Tibial artery (tissue), 4 donors: ENCODE results near the gene DPP6.
"Not testable (repeated sequence)": the region's sequence is repeated elsewhere in the genome, so short reads cannot be mapped to it uniquely, and the experiment has no call there.

Experiments
- DNase-seq, 2 donors: peaks; one replicate each; pipeline ENCODE4 v3.0.0-alpha.2; 2019
- H3K27ac ChIP-seq, 2 donors: fragments of 200-600 bp; sonication (generic) in 1 of 2; 1 replicate in 1 of 2; 2 replicates in 1 of 2; pipeline ENCODE4 v1.5.1; 2018 to 2019; ENCODE audit warnings: mild to moderate bottlenecking in 1 of 2
- H3K27me3 ChIP-seq, 2 donors: fragments of 200-600 bp; sonication (generic) in 1 of 2; one replicate each; pipeline versions ENCODE4 v1.5.1 to v1.6.0; 2016 to 2019
- H3K36me3 ChIP-seq, 3 donors: fragments of 200-600 bp; sonication (generic) in 2 of 3; one replicate each; pipeline ENCODE4 v1.5.1; 2016 to 2019; ENCODE audit warnings: mild to moderate bottlenecking in 2 of 3
- H3K4me1 ChIP-seq, 4 donors: fragments of 200-600 bp; sonication (generic) in 2 of 4; 1 replicate in 3 of 4; 2 replicates in 1 of 4; pipeline ENCODE4 v1.5.1; 2016 to 2019
- H3K4me3 ChIP-seq, 2 donors: fragments of 200-600 bp; sonication (generic) in 1 of 2; 1 replicate in 1 of 2; 2 replicates in 1 of 2; pipeline ENCODE4 v1.5.1; 2018 to 2019; ENCODE audit warnings: mild to moderate bottlenecking in 2 of 2
- H3K9me3 ChIP-seq, 3 donors: fragments of 200-600 bp; sonication (generic) in 1 of 3; one replicate each; pipeline ENCODE4 v1.5.1; 2016 to 2019
- CTCF ChIP-seq, 2 experiments: fragments of 200-600 bp in 1 of 2; fragments of 450-650 bp in 1 of 2; IDR thresholded peaks; one replicate each; pipeline ENCODE4 v1.5.1; 2017 to 2019; ENCODE audit warnings: antibody characterized with exemption in 2 of 2, mild to moderate bottlenecking in 1 of 2, moderate library complexity in 1 of 2
- intact Hi-C: fragments of 100-400 bp; cut with DNase I; formaldehyde crosslinking; loops from one replicate; pipeline ENCODE4 v1.15.0; 2023; ENCODE audit warnings: low total_unique reads

Gene DPP6

DNA sequence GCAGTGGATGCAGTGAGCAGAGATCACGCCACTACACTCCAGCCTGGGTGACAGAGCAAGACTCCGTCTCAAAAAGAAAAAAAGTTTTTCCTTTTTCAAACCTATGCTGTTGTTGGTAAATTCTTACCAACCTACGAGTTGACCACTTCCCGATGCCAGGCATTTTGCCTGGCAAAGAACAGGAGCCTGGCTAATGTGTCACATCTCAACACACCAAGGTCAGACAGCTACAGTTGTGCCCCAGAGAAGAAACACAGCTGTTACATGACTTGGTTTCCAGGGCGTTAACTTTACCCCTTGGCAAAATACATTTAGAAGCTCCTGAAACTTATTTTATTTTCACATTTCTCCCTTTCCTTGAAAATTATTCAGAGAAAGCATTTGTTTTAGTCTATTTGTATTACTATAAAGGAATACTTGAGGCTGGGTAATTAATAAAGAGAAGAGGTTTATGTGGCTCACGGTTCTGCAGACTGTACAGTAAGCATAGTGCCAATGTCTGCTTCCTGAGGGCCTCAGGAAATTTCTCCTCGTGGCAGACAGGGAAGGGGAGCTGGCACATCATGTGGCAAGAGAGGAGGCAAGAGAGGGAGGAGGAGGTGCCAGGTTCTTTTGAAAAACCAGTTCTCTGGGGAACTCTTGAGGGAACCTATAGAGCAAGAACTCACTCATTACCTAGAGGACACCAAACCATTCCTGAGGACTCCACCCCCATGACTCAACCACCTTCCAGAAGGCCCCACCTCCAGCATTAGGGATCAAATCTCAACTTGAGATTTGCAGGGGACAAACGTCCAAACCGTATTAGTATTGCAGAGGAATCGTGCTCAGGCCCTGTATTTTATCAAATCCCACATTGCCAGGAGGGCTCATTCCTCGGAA lies 867.4 kb downstream of the DPP6 start:
- Histone ChIP-seq H3K9me3 (no peaks in the 10 kb centered on the region), H3K4me3 (no peak overlapping the region), H3K36me3 (no peaks in the 10 kb centered on the region), H3K27me3 (peaks cover 0 to 24% of the 10 kb centered on the region in 2 donors), H3K27ac (no peak overlapping the region), H3K4me1 (peaks cover 0 to 3% (median 0%) of the 10 kb centered on the region in 4 donors)
- intact Hi-C loops = loop anchor here (5.0 kb wide), 2 partner anchors 268 to 433 kb away; no protein-coding TSS in a partner anchor
- no peak for TF ChIP-seq CTCF (IDR thresholded peaks at IDR 0.05)
- no peak for DNase-seq

DNA sequence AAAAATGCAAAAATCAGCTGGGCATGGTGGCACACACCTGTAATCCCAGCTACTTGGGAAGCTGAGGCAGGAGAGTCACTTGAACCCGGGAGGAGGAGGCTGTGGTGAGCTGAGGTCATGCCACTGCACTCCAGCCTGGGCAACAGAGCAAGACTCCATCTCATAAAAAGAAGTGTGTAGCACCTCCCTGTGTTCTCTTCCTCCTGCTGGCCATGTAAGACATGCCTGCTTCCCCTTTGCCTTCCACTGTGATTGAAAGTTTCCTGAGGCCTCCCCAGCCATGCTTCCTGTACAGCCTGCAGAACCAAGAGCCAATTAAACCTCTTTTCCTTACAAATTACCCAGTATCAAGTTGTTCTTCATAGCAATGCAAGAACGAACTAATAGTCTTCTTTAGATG lies 870.3 kb downstream of the DPP6 start:
- not testable (repeated sequence) for H3K4me3 ChIP-seq, H3K4me1 ChIP-seq, H3K36me3 ChIP-seq, DNase-seq, H3K27ac ChIP-seq, H3K9me3 ChIP-seq, H3K27me3 ChIP-seq
- intact Hi-C loops = loop anchor here (5.0 kb wide), 2 partner anchors 265 to 430 kb away; no protein-coding TSS in a partner anchor

GRCh38 chr7:154927624-154928125 lies 875.5 kb downstream of the DPP6 start:
- H3K4me3 ChIP-seq = peak overlapping the region; percentile 65 to 66
- no peaks in the 10 kb centered on the region for H3K36me3 ChIP-seq
- intact Hi-C loops = loop anchor here (5.0 kb wide), 2 partner anchors 75 to 415 kb away; partner anchors contain the start of gene PAXIP1
- DNase-seq = peak; percentile 81 to 93
- TF ChIP-seq CTCF (IDR thresholded peaks at IDR 0.05) = peak; percentile 57 to 62
- peak overlapping the region; percentile 80 to 94 for H3K27ac ChIP-seq
- H3K4me1 ChIP-seq = peaks cover 0 to 10% (median 2%) of the 10 kb centered on the region in 4 donors
- no peaks in the 10 kb centered on the region for H3K27me3 ChIP-seq
- H3K9me3 ChIP-seq = no peaks in the 10 kb centered on the region

GRCh38 chr7:154928136-154929005 lies 876.2 kb downstream of the DPP6 start:
- Histone ChIP-seq H3K4me3 (peak overlapping the region; percentile 65 to 66), H3K27ac (peak overlapping the region; percentile 80 to 94), H3K27me3 (no peaks in the 10 kb centered on the region), H3K9me3 (no peaks in the 10 kb centered on the region), H3K4me1 (peaks cover 0 to 10% (median 2%) of the 10 kb centered on the region in 4 donors), H3K36me3 (no peaks in the 10 kb centered on the region)
- no peak for TF ChIP-seq CTCF (IDR thresholded peaks at IDR 0.05)
- peak in 1 of 2 donors; percentile 36 for DNase-seq
- intact Hi-C loops = loop anchor here (5.0 kb wide), 2 partner anchors 74 to 414 kb away; partner anchors contain the start of gene PAXIP1

GRCh38 chr7:154929006-154929726 lies 877.0 kb downstream of the DPP6 start:
- DNase-seq = no peak
- peak overlapping the region; percentile 80 to 94 for H3K27ac ChIP-seq
- intact Hi-C loops = loop anchor here (5.0 kb wide), 2 partner anchors 73 to 413 kb away; partner anchors contain the start of gene PAXIP1

More at GRCh38 chr7:154929006-154929726, 877.0 kb downstream of the DPP6 start:
- H3K4me3 ChIP-seq = peak overlapping the region; percentile 65 to 66
- no peak for TF ChIP-seq CTCF (IDR thresholded peaks at IDR 0.05)
- peaks cover 0 to 10% (median 2%) of the 10 kb centered on the region in 4 donors for H3K4me1 ChIP-seq
- H3K27me3 ChIP-seq = no peaks in the 10 kb centered on the region
- no peaks in the 10 kb centered on the region for H3K9me3 ChIP-seq
- peaks cover 0 to under 1% (median 0%) of the 10 kb centered on the region in 3 donors for H3K36me3 ChIP-seq
